Neuronal stem cell (in vitro differentiated cells): Measurements from ENCODE around the gene VPREB1. TPM values are rescaled to one million over a fixed set of nuclear protein-coding genes. Genes with fewer than 3 reads are reported as not detected.

Source experiments
- DNase-seq: peaks from one replicate; pipeline ENCODE4 v3.0.0-alpha.2; 2013; ENCODE audit warnings: low spot score
- H2AFZ ChIP-seq: one replicate; pipeline ENCODE4 v1.6.1; 2013; ENCODE audit warnings: mild to moderate bottlenecking, low read length, inconsistent platforms
- H2AK5ac ChIP-seq: 2 replicates; pipeline ENCODE4 v1.6.1; 2013; ENCODE audit warnings: low read depth, mild to moderate bottlenecking, inconsistent platforms, low read length, moderate library complexity, mixed read lengths
- H2BK120ac ChIP-seq: 2 replicates; pipeline ENCODE4 v1.6.1; 2013; ENCODE audit warnings: low read depth, mild to moderate bottlenecking, inconsistent platforms, low read length, moderate library complexity, mixed read lengths
- H2BK12ac ChIP-seq: one replicate; pipeline ENCODE4 v1.6.1; 2013; ENCODE audit warnings: low read length, inconsistent platforms
- H2BK15ac ChIP-seq: 2 replicates; pipeline ENCODE4 v1.6.1; 2013; ENCODE audit warnings: mild to moderate bottlenecking, low read length, inconsistent platforms, mixed read lengths
- H2BK5ac ChIP-seq: one replicate; pipeline ENCODE4 v1.6.1; 2013; ENCODE audit warnings: inconsistent platforms, mild to moderate bottlenecking, low read length, moderate library complexity
- H3K14ac ChIP-seq: one replicate; pipeline ENCODE4 v1.6.1; 2013; ENCODE audit warnings: low read length, inconsistent platforms
- H3K18ac ChIP-seq: 2 replicates; pipeline ENCODE4 v1.6.1; 2013; ENCODE audit warnings: low read length, inconsistent platforms
- H3K23ac ChIP-seq: 2 replicates; pipeline ENCODE4 v1.6.1; 2013; ENCODE audit warnings: low read depth, mild to moderate bottlenecking, mixed read lengths, low read length, inconsistent platforms; ENCODE audit not compliant: poor library complexity
- H3K27ac ChIP-seq: replicated peaks from 3 replicates; pipeline ENCODE4 v1.5.1; 2013; ENCODE audit warnings: low read length, inconsistent platforms
- H3K27me3 ChIP-seq, 3 experiments: 2 replicates each; pipeline ENCODE4 v1.6.1; 2013; ENCODE audit warnings: low read length in 3 of 3, mild to moderate bottlenecking in 2 of 3, inconsistent platforms in 1 of 3, low read depth in 1 of 3, mixed read lengths in 1 of 3, moderate library complexity in 1 of 3; ENCODE audit not compliant: control insufficient read depth in 3 of 3, insufficient read depth in 3 of 3
- H3K36me3 ChIP-seq, 2 donors: replicated peaks in 1 of 2; 2 replicates each; pipeline ENCODE4 v1.6.1; 2013; ENCODE audit warnings: low read length in 2 of 2; ENCODE audit not compliant: control insufficient read depth in 2 of 2, insufficient read depth in 2 of 2
- H3K4ac ChIP-seq: 2 replicates; pipeline ENCODE4 v1.6.1; 2013; ENCODE audit warnings: inconsistent platforms, mild to moderate bottlenecking, low read length, moderate library complexity
- H3K4me1 ChIP-seq, 2 donors: 1 replicate in 1 of 2; 2 replicates in 1 of 2; pipeline ENCODE4 v1.6.1; 2013; ENCODE audit warnings: low read length in 2 of 2, low read depth in 1 of 2; ENCODE audit not compliant: control insufficient read depth in 2 of 2, insufficient read depth in 1 of 2
- H3K4me2 ChIP-seq: one replicate; pipeline ENCODE4 v1.6.1; 2013; ENCODE audit warnings: mild to moderate bottlenecking, low read length, inconsistent platforms; ENCODE audit not compliant: insufficient read depth, poor library complexity, severe bottlenecking
- H3K4me3 ChIP-seq, 2 donors: 2 replicates each; pipeline ENCODE4 v1.5.1; 2013; ENCODE audit warnings: low read length in 2 of 2, mild to moderate bottlenecking in 2 of 2, inconsistent platforms in 1 of 2, moderate library complexity in 1 of 2
- H3K79me1 ChIP-seq: one replicate; pipeline ENCODE4 v1.6.1; 2013; ENCODE audit warnings: low read depth, mild to moderate bottlenecking, inconsistent platforms, low read length, moderate library complexity
- H3K9ac ChIP-seq: one replicate; pipeline ENCODE4 v1.6.1; 2013; ENCODE audit warnings: mild to moderate bottlenecking, low read depth, low read length, inconsistent platforms; ENCODE audit not compliant: poor library complexity
- H3K9me3 ChIP-seq, 2 donors: replicated peaks in 1 of 2; 2 replicates each; pipeline versions ENCODE3 to v1.6.1; 2013; ENCODE audit warnings: low read length in 2 of 2, mild to moderate bottlenecking in 2 of 2, inconsistent platforms in 1 of 2, low read depth in 1 of 2, mixed read lengths in 1 of 2, moderate library complexity in 1 of 2; ENCODE audit not compliant: control insufficient read depth in 2 of 2, insufficient read depth in 1 of 2
- H4K8ac ChIP-seq: one replicate; pipeline ENCODE4 v1.6.1; 2013; ENCODE audit warnings: low read depth, mild to moderate bottlenecking, inconsistent platforms, low read length, moderate library complexity
- H4K91ac ChIP-seq: one replicate; pipeline ENCODE4 v1.6.1; 2013; ENCODE audit warnings: low read length, low read depth, mild to moderate bottlenecking, inconsistent platforms; ENCODE audit not compliant: poor library complexity
- WGBS, 2 donors: extraction: QIAGEN DNeasy Blood & Tissue Kit; methylation state at CpG; one replicate each; pipeline ENCODE4 v1.1.7; 2013; ENCODE audit warnings: missing lambda C conversion rate in 2 of 2, mixed read lengths in 1 of 2; ENCODE audit not compliant: insufficient read length in 2 of 2, insufficient replicate concordance in 1 of 2; ENCODE audit errors: extremely low coverage in 2 of 2; 5-methylcytosine and 5-hydroxymethylcytosine counted together
- polyA plus RNA-seq, 2 experiments: library from polyadenylated mRNA; stranded (reverse); fragments of 200-250 nt; gene quantifications; one replicate each; pipeline ENCODE4 v1.2.3, GENCODE V29; 2013

VPREB1 gene
- not detected for polyA plus RNA-seq (2013, experiment 1 of 2)
- polyA plus RNA-seq (2013, experiment 2 of 2): not detected

DNA sequence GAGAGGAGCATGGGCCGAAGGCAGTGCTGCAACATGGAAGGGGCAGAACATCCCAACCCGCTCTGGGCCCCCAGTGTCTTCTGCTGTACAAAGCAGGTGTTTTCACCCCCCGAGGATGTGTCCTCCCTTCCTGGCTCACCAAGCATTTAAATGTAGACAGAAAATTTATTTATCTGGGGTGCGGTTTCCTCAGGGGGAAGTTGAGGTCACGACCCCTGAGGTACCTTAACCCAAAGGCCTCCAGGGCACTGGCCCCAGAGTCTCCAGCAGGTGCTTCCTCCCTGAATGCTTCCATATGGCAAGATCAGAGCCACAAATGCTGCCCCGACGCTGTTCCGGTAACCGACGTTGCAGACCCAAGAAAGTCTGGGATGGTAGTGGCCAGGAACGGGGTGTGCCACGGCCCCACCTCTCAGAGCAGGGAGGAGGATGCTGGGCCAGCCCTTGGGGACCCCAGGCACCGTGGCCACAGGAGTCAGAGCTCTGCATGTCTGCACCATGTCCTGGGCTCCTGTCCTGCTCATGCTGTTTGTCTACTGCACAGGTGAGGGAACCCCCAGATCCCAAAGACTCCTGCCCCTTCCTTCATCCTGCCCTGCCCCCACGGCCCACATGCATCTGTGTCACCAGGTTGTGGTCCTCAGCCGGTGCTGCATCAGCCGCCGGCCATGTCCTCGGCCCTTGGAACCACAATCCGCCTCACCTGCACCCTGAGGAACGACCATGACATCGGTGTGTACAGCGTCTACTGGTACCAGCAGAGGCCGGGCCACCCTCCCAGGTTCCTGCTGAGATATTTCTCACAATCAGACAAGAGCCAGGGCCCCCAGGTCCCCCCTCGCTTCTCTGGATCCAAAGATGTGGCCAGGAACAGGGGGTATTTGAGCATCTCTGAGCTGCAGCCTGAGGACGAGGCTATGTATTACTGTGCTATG lies at the start of gene VPREB1:
Gene VPREB1, plus strand, starts transcription at position 471 of the 935 bp plus-strand sequence. Its CDS starts 28 bp downstream, at position 499.
- Histone ChIP-seq H3K18ac (no peak within 1 kb of the TSS), H3K9me3 (peaks cover 0 to 2% of the 10 kb centered on the region in 2 donors), H4K8ac (no peak within 1 kb of the TSS), H3K27ac (no peak within 1 kb of the TSS), H2AK5ac (no peak within 1 kb of the TSS), H3K36me3 (no peaks in the 10 kb centered on the region), H3K9ac (peak within 1 kb of the TSS; percentile 54), H3K79me1 (no peaks in the 10 kb centered on the region), H3K4me1 (no peaks in the 10 kb centered on the region), H3K14ac (no peak within 1 kb of the TSS), H2BK15ac (no peak within 1 kb of the TSS), H3K4ac (no peak within 1 kb of the TSS), H3K23ac (peak within 1 kb of the TSS; percentile 76), H2BK12ac (no peak within 1 kb of the TSS), H3K27me3 (peaks cover 0 to 74% (median 64%) of the 10 kb centered on the region in 3 experiments), H4K91ac (no peak within 1 kb of the TSS), H2BK5ac (no peak within 1 kb of the TSS), H3K4me2 (no peak within 1 kb of the TSS), H2AFZ (no peak within 1 kb of the TSS), H2BK120ac (no peak within 1 kb of the TSS), H3K4me3 (no peak within 1 kb of the TSS)
- no CpG with 5 or more reads among the region's 25 CpGs for WGBS, 2 donors
- DNase-seq: no peak

GRCh38 chr22:22194931-22195264 lies 49.7 kb upstream of the VPREB1 start:
- Histone ChIP-seq H3K18ac (no peak overlapping the region), H2BK15ac (no peak overlapping the region), H3K4me3 (no peak overlapping the region), H3K27me3 (peaks cover 4 to 35% (median 21%) of the 10 kb centered on the region in 3 experiments), H3K4me2 (no peak overlapping the region), H2AFZ (no peak overlapping the region), H4K91ac (no peak overlapping the region), H3K9ac (no peak overlapping the region), H3K23ac (no peak overlapping the region), H3K4ac (no peak overlapping the region), H2BK5ac (peak overlapping the region; percentile 82), H3K9me3 (no peaks in the 10 kb centered on the region), H3K36me3 (no peaks in the 10 kb centered on the region), H2BK12ac (no peak overlapping the region), H3K79me1 (no peaks in the 10 kb centered on the region), H2BK120ac (no peak overlapping the region), H3K4me1 (no peaks in the 10 kb centered on the region), H3K14ac (no peak overlapping the region), H4K8ac (no peak overlapping the region), H3K27ac (no peak overlapping the region), H2AK5ac (no peak overlapping the region)
- WGBS, 2 donors: no CpG with 5 or more reads among the region's 3 CpGs
- DNase-seq: no peak

GRCh38 chr22:22195265-22196017 lies 49.1 kb upstream of the VPREB1 start:
- H3K14ac ChIP-seq: no peak overlapping the region
- H3K4me1 ChIP-seq: no peaks in the 10 kb centered on the region
- H3K9ac ChIP-seq: no peak overlapping the region
- H3K27ac ChIP-seq: no peak overlapping the region
- no peaks in the 10 kb centered on the region for H3K9me3 ChIP-seq
- peak overlapping the region; percentile 82 for H2BK5ac ChIP-seq
- H4K8ac ChIP-seq: no peak overlapping the region
- WGBS, 2 donors: no CpG with 5 or more reads among the region's 7 CpGs
- DNase-seq: peak; percentile 74
- peaks cover 4 to 40% (median 21%) of the 10 kb centered on the region in 3 experiments for H3K27me3 ChIP-seq
- H3K4ac ChIP-seq: no peak overlapping the region
- no peak overlapping the region for H2BK120ac ChIP-seq
- H2BK12ac ChIP-seq: no peak overlapping the region
- peak overlapping the region; percentile 2 for H2AFZ ChIP-seq
- no peaks in the 10 kb centered on the region for H3K36me3 ChIP-seq
- no peak overlapping the region for H2BK15ac ChIP-seq
- no peak overlapping the region for H3K18ac ChIP-seq
- H3K79me1 ChIP-seq: no peaks in the 10 kb centered on the region
- peak overlapping the region; percentile 99 for H3K23ac ChIP-seq
- H2AK5ac ChIP-seq: no peak overlapping the region
- H4K91ac ChIP-seq: no peak overlapping the region
- no peak overlapping the region for H3K4me2 ChIP-seq
- no peak overlapping the region for H3K4me3 ChIP-seq
